ENCODE data around the gene BIVM.

Gene BIVM

DNA sequence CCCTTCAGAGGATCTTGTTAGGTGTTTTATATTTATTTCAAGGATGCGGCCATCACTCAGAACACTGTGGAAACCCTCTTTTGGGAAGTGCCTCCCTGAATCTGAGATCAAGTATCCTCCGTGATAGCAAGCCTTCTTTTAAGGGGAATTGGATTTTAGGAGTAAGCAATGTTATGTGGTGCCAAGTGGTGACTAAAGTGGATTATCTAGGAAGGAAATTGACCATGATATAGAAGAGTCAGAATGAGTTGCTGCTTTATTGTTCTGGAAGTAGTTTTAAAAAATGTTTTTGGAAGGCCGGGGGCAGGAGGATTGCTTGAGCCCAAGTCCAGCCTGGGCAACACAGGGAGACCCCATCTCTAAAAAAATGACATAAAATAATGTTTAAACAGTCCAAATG is 53.6 kb downstream of the BIVM start:
- H3K27me3 ChIP-seq (ENCODE audit: control insufficient read depth in 2 of 2, insufficient read depth in 2 of 2, low read length in 2 of 2), result no peaks in the 10 kb centered on the region
- H3K9ac ChIP-seq (ENCODE audit: low read depth in 1 of 2, low read length in 2 of 2), result no peak overlapping the region
- no peak overlapping the region for H3K4me3 ChIP-seq (ENCODE audit: low read length in 2 of 2)
- H3K9me3 ChIP-seq (ENCODE audit: control insufficient read depth in 2 of 2, low read length in 2 of 2), result no peaks in the 10 kb centered on the region
- H3K4me1 ChIP-seq (ENCODE audit: control insufficient read depth in 2 of 2, insufficient read depth in 2 of 2, low read length in 2 of 2), result peaks cover 4 to 8% of the 10 kb centered on the region in 2 donors
- H3K27ac ChIP-seq (ENCODE audit: low read depth in 2 of 2, low read length in 2 of 2), result no peak overlapping the region
- H3K36me3 ChIP-seq (ENCODE audit: control insufficient read depth in 2 of 2, insufficient read depth in 2 of 2, low read length in 2 of 2), result peaks cover 47 to 53% of the 10 kb centered on the region in 2 donors

DNA sequence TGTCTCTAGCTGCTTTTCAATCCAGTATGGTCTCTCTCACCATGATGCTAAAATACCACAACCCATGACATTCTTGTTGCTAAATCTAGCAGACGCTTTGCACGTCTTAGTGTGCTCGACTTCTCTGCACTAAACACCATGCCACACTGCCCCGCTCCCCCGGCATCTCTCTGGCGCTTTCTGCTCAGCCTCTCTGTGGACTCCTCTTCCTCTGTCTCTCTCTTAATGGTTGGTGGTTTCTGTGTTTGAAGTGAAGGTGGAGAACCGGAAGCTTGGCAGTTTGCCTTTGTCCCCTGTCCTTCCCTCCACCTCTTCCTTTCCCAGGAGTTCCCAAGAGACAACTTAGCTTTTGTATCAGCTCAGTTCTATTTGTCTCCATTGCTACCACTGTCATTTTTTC is 55.8 kb downstream of the BIVM start:
- no peaks in the 10 kb centered on the region for H3K9me3 ChIP-seq (ENCODE audit: control insufficient read depth in 2 of 2, low read length in 2 of 2)
- H3K9ac ChIP-seq (ENCODE audit: low read depth in 1 of 2, low read length in 2 of 2), result no peak overlapping the region
- H3K27me3 ChIP-seq (ENCODE audit: control insufficient read depth in 2 of 2, insufficient read depth in 2 of 2, low read length in 2 of 2), result no peaks in the 10 kb centered on the region
- H3K36me3 ChIP-seq (ENCODE audit: control insufficient read depth in 2 of 2, insufficient read depth in 2 of 2, low read length in 2 of 2), result peaks cover 62 to 66% of the 10 kb centered on the region in 2 donors
- no peak overlapping the region for H3K27ac ChIP-seq (ENCODE audit: low read depth in 2 of 2, low read length in 2 of 2)
- H3K4me3 ChIP-seq (ENCODE audit: low read length in 2 of 2), result no peak overlapping the region
- no peaks in the 10 kb centered on the region for H3K4me1 ChIP-seq (ENCODE audit: control insufficient read depth in 2 of 2, insufficient read depth in 2 of 2, low read length in 2 of 2)

DNA sequence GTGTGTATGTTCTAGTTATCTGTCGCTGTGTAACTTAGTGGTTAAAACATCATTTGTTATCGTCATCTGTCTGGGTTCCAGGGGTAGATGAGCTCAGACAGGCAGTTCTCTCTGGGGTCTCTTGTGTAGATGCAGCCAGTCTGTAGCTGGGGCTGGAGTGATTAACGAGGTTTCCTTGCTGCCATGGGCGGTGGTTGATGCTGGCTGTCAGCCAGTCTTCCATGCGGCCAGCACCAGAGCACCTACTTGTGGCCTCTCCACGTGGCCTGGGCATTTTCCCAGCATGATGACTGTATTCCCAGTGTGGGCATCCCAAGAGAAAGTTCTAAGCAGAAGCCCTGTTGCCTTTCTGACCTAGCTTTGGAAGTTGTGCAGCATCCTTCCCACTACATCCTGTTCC is 57.6 kb downstream of the BIVM start:
- no peaks in the 10 kb centered on the region for H3K27me3 ChIP-seq (ENCODE audit: control insufficient read depth in 2 of 2, insufficient read depth in 2 of 2, low read length in 2 of 2)
- peaks cover 74 to 79% of the 10 kb centered on the region in 2 donors for H3K36me3 ChIP-seq (ENCODE audit: control insufficient read depth in 2 of 2, insufficient read depth in 2 of 2, low read length in 2 of 2)
- H3K9ac ChIP-seq (ENCODE audit: low read depth in 1 of 2, low read length in 2 of 2), result no peak overlapping the region
- H3K4me1 ChIP-seq (ENCODE audit: control insufficient read depth in 2 of 2, insufficient read depth in 2 of 2, low read length in 2 of 2), result no peaks in the 10 kb centered on the region
- H3K4me3 ChIP-seq (ENCODE audit: low read length in 2 of 2), result no peak overlapping the region
- H3K9me3 ChIP-seq (ENCODE audit: control insufficient read depth in 2 of 2, low read length in 2 of 2), result no peaks in the 10 kb centered on the region
- no peak overlapping the region for H3K27ac ChIP-seq (ENCODE audit: low read depth in 2 of 2, low read length in 2 of 2)

GRCh38 chr13:102862624-102863210 is 63.8 kb downstream of the BIVM start:
- Histone ChIP-seq H3K9ac (ENCODE audit: low read depth in 1 of 2, low read length in 2 of 2) (no peak overlapping the region), H3K9me3 (ENCODE audit: control insufficient read depth in 2 of 2, low read length in 2 of 2) (no peaks in the 10 kb centered on the region), H3K4me1 (ENCODE audit: control insufficient read depth in 2 of 2, insufficient read depth in 2 of 2, low read length in 2 of 2) (no peaks in the 10 kb centered on the region), H3K27ac (ENCODE audit: low read depth in 2 of 2, low read length in 2 of 2) (no peak overlapping the region), H3K4me3 (ENCODE audit: low read length in 2 of 2) (no peak overlapping the region), H3K36me3 (ENCODE audit: control insufficient read depth in 2 of 2, insufficient read depth in 2 of 2, low read length in 2 of 2) (peaks cover 89 to 91% of the 10 kb centered on the region in 2 donors), H3K27me3 (ENCODE audit: control insufficient read depth in 2 of 2, insufficient read depth in 2 of 2, low read length in 2 of 2) (no peaks in the 10 kb centered on the region)

DNA sequence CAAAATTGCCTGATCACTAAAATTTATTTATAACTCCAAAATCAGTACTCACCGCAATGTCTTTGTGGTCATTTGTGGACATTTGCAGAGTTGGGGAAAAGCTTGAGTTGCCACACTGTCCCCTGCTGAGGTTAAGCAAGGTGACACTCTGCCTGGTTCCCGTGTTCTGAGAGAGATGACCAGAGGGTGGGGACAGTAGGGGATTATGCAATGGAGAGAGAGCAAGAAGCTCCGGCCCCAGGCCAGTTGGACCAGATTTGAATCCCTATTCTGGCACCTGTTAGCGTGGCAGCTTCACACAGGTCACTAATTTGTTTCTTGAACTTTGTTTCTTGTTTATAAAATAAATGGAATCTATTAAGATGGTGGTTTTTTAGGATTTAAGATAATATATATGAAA is 64.7 kb downstream of the BIVM start:
- no peak overlapping the region for H3K9ac ChIP-seq (ENCODE audit: low read depth in 1 of 2, low read length in 2 of 2)
- no peaks in the 10 kb centered on the region for H3K9me3 ChIP-seq (ENCODE audit: control insufficient read depth in 2 of 2, low read length in 2 of 2)
- H3K4me3 ChIP-seq (ENCODE audit: low read length in 2 of 2), result no peak overlapping the region
- no peak overlapping the region for H3K27ac ChIP-seq (ENCODE audit: low read depth in 2 of 2, low read length in 2 of 2)
- no peaks in the 10 kb centered on the region for H3K27me3 ChIP-seq (ENCODE audit: control insufficient read depth in 2 of 2, insufficient read depth in 2 of 2, low read length in 2 of 2)
- peaks cover 87 to 90% of the 10 kb centered on the region in 2 donors for H3K36me3 ChIP-seq (ENCODE audit: control insufficient read depth in 2 of 2, insufficient read depth in 2 of 2, low read length in 2 of 2)
- H3K4me1 ChIP-seq (ENCODE audit: control insufficient read depth in 2 of 2, insufficient read depth in 2 of 2, low read length in 2 of 2), result no peaks in the 10 kb centered on the region

DNA sequence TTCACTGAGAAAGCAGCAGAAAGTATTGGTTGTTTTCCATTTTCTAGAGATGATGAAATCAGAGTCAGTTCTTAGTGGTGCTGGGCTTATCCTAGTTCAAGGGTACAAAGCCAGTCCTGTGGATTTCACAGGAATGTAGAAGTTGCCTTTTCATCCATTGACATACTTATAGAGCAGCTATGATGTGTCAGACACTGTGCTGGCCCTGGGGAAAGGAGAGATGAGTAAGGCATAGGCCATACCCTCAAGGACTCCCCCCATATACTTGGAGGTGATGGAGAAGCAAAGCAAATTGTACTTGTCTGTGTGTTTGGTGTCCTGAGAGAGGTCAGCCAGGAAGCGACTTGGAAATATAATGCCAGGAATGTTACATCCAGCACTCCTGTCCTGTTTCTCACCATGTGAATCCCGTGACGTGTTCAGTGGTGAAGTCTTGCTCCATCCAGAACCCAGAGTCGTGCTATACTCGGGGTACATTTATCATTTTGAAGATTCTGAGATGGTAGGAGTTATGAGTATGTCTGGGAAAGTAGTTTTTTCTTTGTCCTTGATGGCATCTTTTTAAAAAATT is 69.5 kb downstream of the BIVM start:
- H3K36me3 ChIP-seq (ENCODE audit: control insufficient read depth in 2 of 2, insufficient read depth in 2 of 2, low read length in 2 of 2), result peaks cover 71 to 76% of the 10 kb centered on the region in 2 donors

GRCh38 chr13:102869948-102870676 is 71.2 kb downstream of the BIVM start:
- Histone ChIP-seq H3K36me3 (ENCODE audit: control insufficient read depth in 2 of 2, insufficient read depth in 2 of 2, low read length in 2 of 2) (peaks cover 66 to 74% of the 10 kb centered on the region in 2 donors), H3K9ac (ENCODE audit: low read depth in 1 of 2, low read length in 2 of 2) (no peak overlapping the region), H3K4me1 (ENCODE audit: control insufficient read depth in 2 of 2, insufficient read depth in 2 of 2, low read length in 2 of 2) (peaks cover 0 to 4% of the 10 kb centered on the region in 2 donors), H3K27ac (ENCODE audit: low read depth in 2 of 2, low read length in 2 of 2) (no peak overlapping the region), H3K4me3 (ENCODE audit: low read length in 2 of 2) (no peak overlapping the region), H3K9me3 (ENCODE audit: control insufficient read depth in 2 of 2, low read length in 2 of 2) (no peaks in the 10 kb centered on the region), H3K27me3 (ENCODE audit: control insufficient read depth in 2 of 2, insufficient read depth in 2 of 2, low read length in 2 of 2) (no peaks in the 10 kb centered on the region)

More for the DNA sequence above, 69.5 kb downstream of the BIVM start:
- no peak overlapping the region for H3K27ac ChIP-seq (ENCODE audit: low read depth in 2 of 2, low read length in 2 of 2)
- no peak overlapping the region for H3K4me3 ChIP-seq (ENCODE audit: low read length in 2 of 2)
- H3K9me3 ChIP-seq (ENCODE audit: control insufficient read depth in 2 of 2, low read length in 2 of 2), result no peaks in the 10 kb centered on the region
- H3K9ac ChIP-seq (ENCODE audit: low read depth in 1 of 2, low read length in 2 of 2), result no peak overlapping the region
- peaks cover 0 to 4% of the 10 kb centered on the region in 2 donors for H3K4me1 ChIP-seq (ENCODE audit: control insufficient read depth in 2 of 2, insufficient read depth in 2 of 2, low read length in 2 of 2)
- no peaks in the 10 kb centered on the region for H3K27me3 ChIP-seq (ENCODE audit: control insufficient read depth in 2 of 2, insufficient read depth in 2 of 2, low read length in 2 of 2)

GRCh38 chr13:102870677-102871415 is 71.9 kb downstream of the BIVM start:
- Histone ChIP-seq H3K4me3 (ENCODE audit: low read length in 2 of 2) (no peak overlapping the region), H3K36me3 (ENCODE audit: control insufficient read depth in 2 of 2, insufficient read depth in 2 of 2, low read length in 2 of 2) (peaks cover 65 to 76% of the 10 kb centered on the region in 2 donors), H3K9me3 (ENCODE audit: control insufficient read depth in 2 of 2, low read length in 2 of 2) (no peaks in the 10 kb centered on the region), H3K9ac (ENCODE audit: low read depth in 1 of 2, low read length in 2 of 2) (no peak overlapping the region), H3K4me1 (ENCODE audit: control insufficient read depth in 2 of 2, insufficient read depth in 2 of 2, low read length in 2 of 2) (peaks cover 0 to 4% of the 10 kb centered on the region in 2 donors), H3K27ac (ENCODE audit: low read depth in 2 of 2, low read length in 2 of 2) (no peak overlapping the region), H3K27me3 (ENCODE audit: control insufficient read depth in 2 of 2, insufficient read depth in 2 of 2, low read length in 2 of 2) (no peaks in the 10 kb centered on the region)

DNA sequence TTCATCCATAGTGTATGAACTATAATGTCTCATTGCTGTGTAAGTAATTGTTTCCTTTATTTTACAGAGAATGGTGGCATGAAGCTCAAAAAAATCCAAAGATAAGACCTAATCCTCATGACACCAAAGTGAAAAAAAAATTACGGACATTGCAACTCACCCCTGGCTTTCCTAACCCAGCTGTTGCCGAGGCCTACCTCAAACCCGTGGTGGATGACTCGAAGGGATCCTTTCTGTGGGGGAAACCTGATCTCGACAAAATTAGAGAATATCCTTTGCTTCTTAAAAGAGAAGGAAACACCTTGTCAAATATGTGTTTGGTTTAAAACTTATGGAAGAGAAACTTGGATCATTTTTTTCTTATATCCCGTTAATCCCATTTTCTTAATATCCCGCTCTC is 73.2 kb downstream of the BIVM start:
- H3K36me3 ChIP-seq (ENCODE audit: control insufficient read depth in 2 of 2, insufficient read depth in 2 of 2, low read length in 2 of 2), result peaks cover 63 to 71% of the 10 kb centered on the region in 2 donors
- no peak overlapping the region for H3K9ac ChIP-seq (ENCODE audit: low read depth in 1 of 2, low read length in 2 of 2)
- H3K27me3 ChIP-seq (ENCODE audit: control insufficient read depth in 2 of 2, insufficient read depth in 2 of 2, low read length in 2 of 2), result no peaks in the 10 kb centered on the region
- no peaks in the 10 kb centered on the region for H3K9me3 ChIP-seq (ENCODE audit: control insufficient read depth in 2 of 2, low read length in 2 of 2)
- peaks cover 0 to 4% of the 10 kb centered on the region in 2 donors for H3K4me1 ChIP-seq (ENCODE audit: control insufficient read depth in 2 of 2, insufficient read depth in 2 of 2, low read length in 2 of 2)
- H3K27ac ChIP-seq (ENCODE audit: low read depth in 2 of 2, low read length in 2 of 2), result no peak overlapping the region
- no peak overlapping the region for H3K4me3 ChIP-seq (ENCODE audit: low read length in 2 of 2)

- Histone ChIP-seq H3K4me1 (ENCODE audit: control insufficient read depth in 2 of 2, insufficient read depth in 2 of 2, low read length in 2 of 2) (peaks cover 0 to 4% of the 10 kb centered on the region in 2 donors), H3K36me3 (ENCODE audit: control insufficient read depth in 2 of 2, insufficient read depth in 2 of 2, low read length in 2 of 2) (peaks cover 62 to 67% of the 10 kb centered on the region in 2 donors), H3K4me3 (ENCODE audit: low read length in 2 of 2) (no peak overlapping the region), H3K27ac (ENCODE audit: low read depth in 2 of 2, low read length in 2 of 2) (no peak overlapping the region), H3K9me3 (ENCODE audit: control insufficient read depth in 2 of 2, low read length in 2 of 2) (no peaks in the 10 kb centered on the region), H3K27me3 (ENCODE audit: control insufficient read depth in 2 of 2, insufficient read depth in 2 of 2, low read length in 2 of 2) (no peaks in the 10 kb centered on the region), H3K9ac (ENCODE audit: low read depth in 1 of 2, low read length in 2 of 2) (no peak overlapping the region)
Measured at GRCh38 chr13:102872531-102872930, 73.6 kb downstream of the BIVM start.
